Measurements from ENCODE around the gene KCNJ6.

The KCNJ6 gene

GRCh38 chr21:37811711-37812110, 104.5 kb downstream of the KCNJ6 start:
- FAIRE-seq: no peak

DNA sequence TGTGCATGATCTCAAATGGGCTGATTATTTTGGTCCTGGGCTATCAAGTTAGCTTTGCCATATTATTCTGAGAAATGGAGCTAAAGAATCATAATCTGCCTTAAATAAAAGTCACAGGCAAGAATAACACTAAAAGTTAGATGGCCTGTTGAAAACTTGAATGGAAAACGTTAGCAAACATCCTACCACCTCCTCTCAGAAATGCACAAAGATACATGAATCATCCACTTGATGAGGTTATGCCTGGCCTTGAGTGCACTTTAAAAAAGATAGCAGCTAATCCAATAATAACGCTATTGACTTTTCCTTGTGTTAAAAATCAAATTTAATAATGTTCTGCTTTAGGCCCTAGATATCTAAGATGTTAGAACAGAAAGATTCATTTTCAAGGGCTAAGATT, 108.0 kb downstream of the KCNJ6 start:
- FAIRE-seq: no peak

- no peak for FAIRE-seq
Observed at GRCh38 chr21:37805266-37805665, 111.0 kb downstream of the KCNJ6 start.

- no peak for FAIRE-seq
Observed at GRCh38 chr21:37804001-37804400, 112.3 kb downstream of the KCNJ6 start.

GRCh38 chr21:37803101-37803651, 113.1 kb downstream of the KCNJ6 start:
- no peak for FAIRE-seq

DNA sequence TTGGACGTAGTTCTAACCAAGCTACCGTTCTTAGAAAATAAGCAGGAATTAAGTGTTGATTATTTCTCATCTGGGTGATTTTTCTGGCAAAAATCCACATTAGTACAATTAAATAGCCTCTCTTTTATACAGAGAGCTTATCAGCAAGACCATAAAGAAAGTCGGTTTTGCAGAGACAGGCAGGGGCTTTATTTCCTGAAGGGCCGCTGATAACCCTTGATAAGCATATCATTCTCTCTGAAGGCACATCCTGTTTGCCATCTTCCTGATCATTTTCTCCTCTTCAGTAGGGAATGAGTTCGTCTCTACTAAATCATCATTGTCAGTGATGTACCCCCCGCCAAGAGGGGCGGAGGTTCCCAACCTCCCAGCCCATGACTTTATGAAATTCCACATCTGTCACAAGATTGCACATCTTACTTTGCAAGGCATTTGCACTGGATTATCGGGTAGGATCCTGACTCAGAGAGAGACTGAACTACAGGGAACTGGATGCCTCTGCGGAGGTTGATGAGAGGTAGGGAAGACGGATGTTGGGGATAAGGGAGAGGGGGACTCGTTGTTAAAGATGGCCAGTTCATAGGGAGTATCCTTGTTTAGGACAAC, 115.7 kb downstream of the KCNJ6 start:
- FAIRE-seq: no peak

- FAIRE-seq: no peak
Observed at GRCh38 chr21:37800057-37800455, 116.2 kb downstream of the KCNJ6 start.

DNA sequence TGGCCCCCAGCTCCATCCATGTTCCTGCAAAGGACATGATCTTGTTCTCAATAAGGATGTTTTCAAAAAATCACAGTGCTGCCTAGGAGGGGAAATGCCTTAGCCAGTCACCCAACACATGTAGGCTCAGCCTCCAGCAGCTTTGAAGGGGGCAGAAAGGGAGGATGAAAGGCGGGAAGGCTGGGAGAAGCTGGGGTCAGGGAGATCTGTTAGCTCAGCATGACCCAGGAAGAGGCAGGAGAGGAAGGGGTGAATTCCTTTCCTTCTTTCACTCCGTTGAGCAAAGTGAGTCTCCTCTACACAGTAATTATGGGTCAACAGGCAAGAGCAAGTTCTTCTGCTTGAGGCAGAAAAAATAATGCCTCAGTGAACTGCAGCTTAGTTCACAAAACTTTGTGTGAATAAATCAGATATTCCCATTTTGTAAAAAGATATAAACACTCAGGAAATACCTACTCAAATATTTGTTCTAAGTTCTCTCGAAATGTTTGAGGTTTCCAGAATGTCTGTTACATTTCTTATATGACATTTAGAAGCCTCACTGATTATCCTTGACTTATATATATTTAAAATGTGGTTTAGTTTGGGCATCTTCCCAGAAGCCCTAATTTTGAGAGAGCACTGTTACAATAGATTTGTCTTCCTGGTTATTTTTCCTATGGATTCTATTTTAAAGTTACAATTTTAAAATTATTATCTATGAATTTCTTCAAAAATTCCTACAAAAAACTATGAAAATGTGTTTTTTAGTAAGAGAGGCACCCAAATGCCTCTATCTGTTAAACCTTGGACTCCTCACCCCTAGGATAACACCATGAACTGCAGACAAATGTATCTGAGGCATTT, 116.8 kb downstream of the KCNJ6 start:
- FAIRE-seq: no peak

DNA sequence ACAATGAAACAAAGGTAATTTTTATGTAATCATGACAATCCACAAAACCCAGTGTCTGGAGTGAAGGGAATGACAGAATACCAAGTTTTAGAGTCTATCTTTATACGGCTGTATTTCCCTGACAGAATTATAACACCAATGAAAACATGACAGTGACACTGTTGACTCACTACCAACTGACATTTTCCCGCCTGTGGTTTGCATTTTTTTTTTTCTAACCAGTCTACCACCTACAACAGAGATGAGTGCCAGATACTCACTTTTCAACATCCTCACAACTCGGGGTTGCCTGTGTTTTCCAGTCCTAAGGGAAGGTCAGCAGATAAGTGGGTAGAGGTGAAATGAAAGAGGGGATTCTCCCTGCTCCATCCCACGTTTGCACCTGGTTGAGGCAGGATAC, 118.9 kb downstream of the KCNJ6 start:
- FAIRE-seq: no peak

GRCh38 chr21:37796011-37796410, 120.2 kb downstream of the KCNJ6 start:
- no peak for FAIRE-seq

- FAIRE-seq: no peak
Observed at GRCh38 chr21:37793660-37794059, 122.6 kb downstream of the KCNJ6 start.

- FAIRE-seq: no peak
Observed at GRCh38 chr21:37792046-37792445, 124.2 kb downstream of the KCNJ6 start.

- no peak for FAIRE-seq
Observed at GRCh38 chr21:37790905-37791304, 125.4 kb downstream of the KCNJ6 start.

DNA sequence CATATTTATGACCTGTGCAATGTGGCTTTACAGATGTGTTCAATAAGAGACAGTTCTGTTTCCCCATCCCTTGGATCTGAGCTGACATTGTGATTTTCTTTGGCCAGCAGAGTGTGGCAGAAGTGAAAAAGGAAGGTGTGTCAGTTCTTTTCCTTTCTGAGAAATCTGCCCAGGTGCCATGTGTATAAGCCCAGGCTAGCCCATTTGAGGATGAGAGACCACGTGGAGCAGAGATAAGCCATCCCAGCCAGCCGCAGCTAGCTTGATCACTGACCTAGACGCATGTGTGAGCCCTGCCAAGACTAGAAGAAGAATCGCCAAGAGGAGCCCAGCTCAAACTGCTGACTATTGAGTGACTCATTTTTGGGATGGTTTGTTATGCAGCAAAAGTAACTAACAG, 127.8 kb downstream of the KCNJ6 start:
- no peak for FAIRE-seq

GRCh38 chr21:37787456-37787855, 128.8 kb downstream of the KCNJ6 start:
- FAIRE-seq: no peak

- no peak for FAIRE-seq
Observed at GRCh38 chr21:37784591-37785318, 131.5 kb downstream of the KCNJ6 start.

DNA sequence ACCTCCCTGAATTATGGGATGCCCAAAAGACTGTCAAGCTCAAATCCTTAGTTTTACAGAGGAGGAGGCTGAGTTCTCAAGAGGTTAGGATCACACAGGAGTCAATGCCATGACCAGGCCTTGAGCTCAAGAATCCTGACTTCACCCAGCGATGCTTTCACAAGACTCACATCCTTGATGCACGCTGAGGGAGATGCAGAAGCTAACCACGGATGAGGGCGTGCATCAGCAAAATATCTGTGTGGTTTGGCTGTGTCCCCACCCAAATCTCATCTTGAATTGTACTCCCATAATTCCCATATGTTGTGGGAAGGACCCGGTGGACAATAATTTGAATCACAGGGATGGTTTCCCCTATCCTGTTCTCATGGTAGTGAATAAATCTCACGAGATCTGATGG, 133.2 kb downstream of the KCNJ6 start:
- FAIRE-seq: no peak

DNA sequence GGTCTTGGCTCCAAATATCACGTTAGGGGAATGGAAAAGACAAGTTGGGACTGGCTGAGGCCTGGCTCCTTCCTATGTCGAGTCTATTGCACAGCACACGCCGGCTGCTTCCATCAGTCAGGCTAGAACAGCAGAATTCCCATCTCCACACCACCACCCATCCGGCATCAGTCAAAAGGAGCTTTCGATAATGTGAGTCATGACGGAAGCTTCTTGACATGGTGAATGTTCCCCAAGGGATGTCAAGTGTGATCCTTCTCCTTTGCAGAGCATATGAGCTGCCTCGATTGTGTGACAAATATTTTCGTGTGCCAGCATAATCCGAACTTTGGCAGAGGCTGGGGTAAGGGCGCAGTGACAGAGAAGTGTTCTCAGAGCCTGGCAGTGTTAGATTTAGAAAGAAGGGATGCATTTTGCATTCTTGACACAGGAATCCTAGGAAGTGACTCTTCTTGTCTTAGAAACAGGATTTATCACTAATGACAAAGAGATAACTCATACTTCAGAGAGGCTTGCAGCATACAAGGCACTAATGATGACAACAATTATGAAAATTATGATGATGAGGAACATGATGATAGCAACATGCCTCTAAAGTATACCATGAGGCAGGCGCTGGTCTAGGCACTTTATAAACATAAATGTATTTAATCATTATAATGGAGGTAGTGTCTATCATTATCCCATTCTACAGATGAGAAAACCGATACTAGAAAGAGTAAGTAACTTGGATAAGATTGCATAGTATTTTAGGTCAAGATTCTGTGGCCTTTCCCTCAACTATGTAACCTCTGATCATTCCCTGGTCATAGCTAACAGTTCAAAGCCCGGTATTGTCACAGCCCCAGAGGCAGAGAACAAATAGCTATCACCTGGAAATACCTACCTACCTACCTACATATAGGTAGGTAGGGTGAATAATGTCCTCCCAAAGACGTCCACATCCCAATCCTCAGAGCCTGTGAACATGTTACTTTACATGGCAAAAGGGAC, 135.0 kb downstream of the KCNJ6 start:
- FAIRE-seq: no peak

DNA sequence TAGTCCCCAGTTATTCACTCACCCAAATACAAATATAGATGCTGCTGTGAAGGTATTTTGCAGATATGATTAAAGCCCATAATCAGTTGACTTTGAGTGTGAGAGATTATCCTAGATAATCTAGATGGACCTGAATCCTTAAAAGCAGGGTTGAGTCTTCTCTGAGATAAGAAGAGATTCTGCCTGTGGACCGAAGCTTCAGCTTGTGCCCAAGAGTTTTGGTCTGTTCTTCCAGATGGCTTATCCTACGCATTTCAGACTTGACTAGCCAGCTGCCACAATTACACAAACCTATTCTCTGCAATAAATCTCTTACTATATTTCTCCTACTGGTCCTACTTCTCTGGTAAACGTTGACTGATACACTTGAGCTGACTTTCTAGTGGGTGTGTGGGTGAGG, 145.1 kb downstream of the KCNJ6 start:
- no peak for FAIRE-seq

- no peak for FAIRE-seq
Observed at GRCh38 chr21:37770461-37770860, 145.8 kb downstream of the KCNJ6 start.

GRCh38 chr21:37769656-37770055, 146.6 kb downstream of the KCNJ6 start:
- no peak for FAIRE-seq

DNA sequence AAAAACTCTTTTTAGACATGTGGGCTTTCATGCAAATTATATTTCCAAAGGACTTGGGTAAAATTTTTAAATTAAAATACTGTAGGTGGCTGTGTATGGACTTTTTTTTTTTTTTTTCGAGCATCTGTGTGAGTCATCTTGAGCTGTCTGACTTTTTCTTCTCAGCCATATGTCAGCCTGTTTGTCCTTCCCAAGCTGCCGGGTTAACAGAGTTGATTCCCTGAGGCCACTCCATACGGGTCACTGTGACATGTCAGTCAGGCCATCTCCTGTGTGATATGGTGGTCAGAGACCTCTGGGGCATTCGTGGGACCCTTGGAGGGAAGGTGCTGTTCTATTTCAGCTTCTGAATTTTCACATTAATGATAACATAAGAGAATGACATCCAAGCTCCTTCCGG, 148.3 kb downstream of the KCNJ6 start:
- FAIRE-seq: no peak

Measured in colon (tissue), 2 donors.